Measurements from ENCODE around the gene PICALM.
"Not testable (repeated sequence)": the region's sequence is repeated elsewhere in the genome, so short reads cannot be mapped to it uniquely, and the experiment has no call there.

Gene PICALM

DNA sequence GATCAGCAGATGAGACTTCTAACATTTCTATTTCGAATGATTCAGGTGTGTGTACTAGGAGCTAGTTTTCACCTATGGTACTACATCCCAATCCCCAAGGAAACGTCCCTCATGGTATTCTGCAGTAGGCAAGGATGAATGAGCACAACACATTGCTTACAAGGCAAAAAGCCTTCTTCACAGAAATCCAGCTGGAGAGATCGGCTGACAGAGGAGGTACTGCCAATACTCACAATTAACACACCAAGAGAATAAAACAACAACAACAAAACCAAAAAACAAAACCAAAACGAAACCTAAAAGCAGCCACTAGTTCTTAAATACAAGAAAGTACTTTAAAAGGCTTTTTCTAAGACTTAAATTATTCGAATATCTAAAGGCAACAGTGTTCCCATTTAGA is 101.4 kb downstream of the PICALM start:
- DNase-seq, result no peak

DNA sequence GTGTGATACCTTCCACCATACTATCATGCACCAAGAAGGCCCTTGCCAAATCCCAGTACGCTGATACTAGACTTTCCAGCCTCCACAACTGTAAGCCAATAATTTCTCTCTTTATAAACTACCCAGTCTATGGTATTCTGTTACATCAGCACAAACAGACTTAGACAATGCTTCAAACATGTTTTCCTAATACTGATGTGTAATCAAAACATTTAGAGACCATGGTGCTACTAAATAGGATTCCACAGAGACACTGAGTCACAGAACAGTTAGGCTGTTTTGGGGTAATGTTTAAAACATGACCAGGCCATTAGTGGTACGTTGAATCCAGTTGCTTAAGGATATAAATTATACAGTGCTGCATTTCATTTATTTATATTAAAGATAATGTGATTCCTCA is 103.7 kb downstream of the PICALM start:
- no peak for DNase-seq

GRCh38 chr11:85961930-85962363 is 106.9 kb downstream of the PICALM start:
- no peak for DNase-seq

DNA sequence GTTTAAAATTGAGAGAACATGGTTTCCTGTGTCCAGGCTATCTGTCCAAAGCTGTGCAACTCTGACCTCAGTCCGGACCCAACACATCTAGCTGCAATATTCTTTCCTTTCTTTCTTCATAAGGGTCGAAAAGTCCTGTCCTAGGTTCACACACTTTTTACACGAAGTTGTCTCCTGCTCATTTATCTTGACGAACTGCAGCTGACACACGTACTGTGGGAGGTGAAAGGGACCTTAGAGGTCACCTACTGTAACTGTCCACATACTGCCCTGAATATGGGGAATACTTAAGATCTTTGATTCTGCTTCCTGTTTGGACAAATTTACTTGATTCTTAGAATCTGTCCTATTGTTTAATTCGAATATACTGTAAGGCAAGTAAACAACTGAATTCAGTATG is 107.8 kb downstream of the PICALM start:
- no peak for DNase-seq

GRCh38 chr11:85960678-85961077 is 108.2 kb downstream of the PICALM start:
- no peak for DNase-seq

DNA sequence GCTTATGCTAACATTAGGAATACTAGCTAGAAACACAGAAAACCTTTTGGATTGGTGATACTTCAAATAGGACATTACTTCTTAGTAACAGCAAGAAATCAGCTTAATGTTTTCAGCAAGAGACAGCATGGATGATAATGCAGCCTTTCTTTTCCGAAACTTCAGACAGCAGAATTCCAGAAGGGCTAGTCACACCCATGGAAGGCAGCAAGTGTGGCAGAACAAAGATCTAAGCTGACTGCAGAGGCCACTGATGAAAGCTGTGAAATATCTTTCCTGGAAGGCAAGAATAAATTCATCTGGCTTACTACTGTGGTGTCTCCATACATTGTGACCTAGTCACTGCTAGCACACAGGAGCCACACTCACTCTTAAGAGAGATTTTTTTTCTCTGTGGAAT is 113.4 kb downstream of the PICALM start:
- DNase-seq, result no peak

- DNase-seq, result no peak
Measured at GRCh38 chr11:85953491-85954143, 115.3 kb downstream of the PICALM start.

GRCh38 chr11:85952108-85952485 is 116.8 kb downstream of the PICALM start:
- DNase-seq, result not testable (repeated sequence)

DNA sequence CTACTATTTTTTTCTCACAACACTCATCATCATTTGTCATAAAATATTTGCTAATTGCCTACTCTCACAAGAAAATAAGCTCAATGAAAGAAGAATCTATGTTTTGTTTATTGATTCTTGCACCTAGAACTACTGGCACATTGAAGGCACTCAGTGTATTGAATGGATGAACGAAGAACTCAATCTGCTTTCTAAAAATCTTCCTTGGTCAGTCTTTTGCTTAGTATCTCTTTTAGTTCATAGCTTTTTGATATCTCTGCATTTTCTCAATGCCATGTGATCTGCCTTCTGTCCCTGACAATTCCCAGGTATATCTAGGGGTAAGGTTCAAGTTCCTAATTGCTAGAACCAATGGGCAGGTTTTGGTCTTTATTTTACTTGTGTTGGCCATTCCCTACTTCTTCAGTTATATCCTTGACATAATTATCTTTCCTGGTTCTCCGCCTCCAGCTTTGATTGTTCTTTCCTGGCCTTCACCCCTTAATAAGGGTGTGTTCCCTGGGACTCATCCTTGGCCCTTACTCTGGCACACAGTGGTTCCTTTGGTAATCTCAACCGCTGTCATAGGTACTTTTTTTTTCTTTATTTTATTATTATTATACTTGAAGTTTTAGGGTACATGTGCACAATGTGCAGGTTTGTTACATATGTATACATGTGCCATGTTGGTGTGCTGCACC is 117.3 kb downstream of the PICALM start:
- DNase-seq, result no peak

DNA sequence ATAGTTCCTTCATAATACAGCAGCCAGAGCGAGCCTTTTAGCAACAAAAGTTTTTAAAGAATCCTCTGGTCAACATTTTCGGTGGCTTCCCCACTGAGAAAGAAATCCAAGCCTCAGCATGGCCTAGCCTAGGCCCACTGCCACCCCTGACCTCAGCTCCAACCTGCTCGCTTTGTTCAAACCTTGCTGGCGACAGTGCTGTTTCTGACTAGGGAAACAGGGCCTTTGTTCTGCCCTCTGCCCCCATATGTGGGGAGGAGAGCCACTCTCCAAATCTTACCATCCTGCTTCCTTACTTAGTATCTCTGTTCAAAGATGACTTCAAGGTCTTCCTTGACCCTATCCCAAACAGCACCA is 117.9 kb downstream of the PICALM start:
- no peak for DNase-seq

DNA sequence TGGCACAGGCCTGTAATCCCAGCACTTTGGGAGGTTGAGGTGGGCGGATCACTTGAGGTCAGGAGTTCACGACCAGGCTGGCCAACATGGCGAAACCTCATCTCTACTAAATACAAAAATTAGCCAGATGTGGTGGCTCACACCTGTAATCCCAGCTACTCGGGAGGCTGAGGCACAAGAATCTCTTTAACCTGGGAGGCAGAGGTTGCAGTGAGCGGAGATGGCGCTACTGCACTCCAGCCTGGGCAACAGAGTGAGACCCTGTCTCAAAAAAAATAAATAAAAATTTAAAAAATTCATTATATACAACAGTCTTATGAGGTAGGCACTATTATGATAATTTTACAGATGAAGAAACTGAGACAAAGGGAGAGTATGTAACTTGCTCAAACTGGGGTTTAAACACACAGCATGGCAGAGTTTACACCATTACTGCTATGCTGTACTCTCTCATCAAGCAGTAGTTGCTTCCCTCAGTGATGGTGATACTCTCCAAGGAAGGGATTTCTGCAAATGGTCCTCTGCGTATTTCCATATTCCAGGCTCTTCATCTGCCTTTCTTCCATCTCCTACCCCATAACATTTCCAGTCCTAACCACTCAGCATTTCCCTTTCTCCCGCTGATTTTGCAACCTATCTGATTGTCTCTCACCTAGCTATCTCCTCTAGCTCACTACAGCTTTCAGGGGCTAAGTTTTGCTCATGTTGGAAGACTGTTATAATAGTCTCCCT is 118.4 kb downstream of the PICALM start:
- DNase-seq, result no peak

DNA sequence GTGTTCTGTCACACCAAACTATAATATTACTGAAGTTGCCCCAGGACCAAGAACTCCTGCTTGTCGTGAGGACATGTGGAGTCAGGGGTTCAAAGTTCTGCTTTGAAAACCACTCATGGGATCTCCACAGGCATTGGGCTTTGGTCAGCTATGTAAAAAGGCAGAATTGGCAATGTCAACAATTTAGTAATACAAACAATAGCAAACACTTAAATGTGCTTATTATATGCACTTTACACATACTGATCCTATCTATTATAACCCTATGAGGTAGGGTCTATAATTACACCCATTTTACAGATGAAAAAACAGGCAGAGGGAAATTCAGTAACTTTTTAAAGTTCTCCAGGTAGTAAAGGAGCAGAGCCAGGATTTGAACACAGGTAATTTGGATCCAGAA is 119.1 kb downstream of the PICALM start:
- DNase-seq, result no peak

GRCh38 chr11:85948884-85949283 is 120.0 kb downstream of the PICALM start:
- no peak for DNase-seq

DNA sequence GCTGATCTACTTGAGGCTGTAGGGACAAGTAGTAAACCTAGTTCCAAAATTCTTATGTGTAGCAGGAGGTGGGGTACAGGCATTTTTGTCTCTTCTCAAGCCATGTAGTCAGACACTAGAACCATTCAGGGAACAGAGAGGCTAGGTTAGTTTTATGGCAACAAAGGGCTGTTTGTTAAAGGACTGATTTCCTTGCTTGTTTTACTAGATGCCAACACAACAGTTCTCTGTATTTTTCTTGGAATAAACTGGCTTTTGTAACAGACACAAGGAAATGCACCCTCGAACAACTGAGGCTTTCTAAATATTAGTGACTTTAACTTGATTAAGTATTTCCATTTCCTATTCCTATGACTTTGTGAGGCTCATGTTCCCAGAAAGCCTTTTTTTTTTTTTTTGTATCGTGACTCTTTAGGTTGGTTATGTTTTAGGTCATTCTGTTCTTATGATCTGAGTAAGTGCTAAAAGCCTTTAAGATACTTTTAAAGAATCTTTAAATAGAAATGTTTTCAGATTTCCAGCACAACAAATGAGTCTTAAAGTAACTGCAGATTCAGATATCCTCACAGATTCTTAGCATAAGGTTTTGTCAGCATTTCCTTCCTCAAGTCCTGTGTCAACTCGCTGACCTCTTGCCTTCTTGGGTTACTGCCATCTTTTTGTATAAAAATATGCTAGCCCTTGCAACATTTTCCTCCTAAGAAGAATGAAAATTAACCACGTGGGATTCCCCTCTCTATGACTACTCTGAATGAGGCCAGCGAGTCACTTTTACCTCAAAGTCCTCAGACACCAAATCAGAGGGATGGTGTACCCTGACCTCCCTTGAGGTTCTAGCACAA is 121.2 kb downstream of the PICALM start:
- DNase-seq, result no peak

DNA sequence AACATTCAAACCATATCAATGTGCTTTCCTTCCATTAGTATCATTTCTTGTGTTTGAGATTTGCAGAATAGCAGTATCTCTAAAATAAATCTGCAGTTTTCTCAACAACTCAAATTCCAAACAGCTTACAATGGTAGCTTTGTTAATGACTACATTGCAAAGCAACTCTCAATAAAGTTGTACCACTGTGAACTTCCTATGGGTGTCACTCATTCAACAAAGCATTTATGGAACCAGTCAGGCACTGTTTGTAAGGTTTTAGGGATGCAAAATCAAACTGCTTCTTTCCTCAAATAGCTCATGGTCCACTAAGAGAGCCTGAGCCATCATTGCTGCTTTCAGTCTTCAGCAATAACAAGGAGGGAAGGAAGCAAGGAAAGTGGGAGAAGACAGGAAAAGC is 122.7 kb downstream of the PICALM start:
- DNase-seq, result no peak

- DNase-seq, result no peak
Measured at GRCh38 chr11:85945788-85946187, 123.1 kb downstream of the PICALM start.

GRCh38 chr11:85945296-85945695 is 123.6 kb downstream of the PICALM start:
- no peak for DNase-seq

DNA sequence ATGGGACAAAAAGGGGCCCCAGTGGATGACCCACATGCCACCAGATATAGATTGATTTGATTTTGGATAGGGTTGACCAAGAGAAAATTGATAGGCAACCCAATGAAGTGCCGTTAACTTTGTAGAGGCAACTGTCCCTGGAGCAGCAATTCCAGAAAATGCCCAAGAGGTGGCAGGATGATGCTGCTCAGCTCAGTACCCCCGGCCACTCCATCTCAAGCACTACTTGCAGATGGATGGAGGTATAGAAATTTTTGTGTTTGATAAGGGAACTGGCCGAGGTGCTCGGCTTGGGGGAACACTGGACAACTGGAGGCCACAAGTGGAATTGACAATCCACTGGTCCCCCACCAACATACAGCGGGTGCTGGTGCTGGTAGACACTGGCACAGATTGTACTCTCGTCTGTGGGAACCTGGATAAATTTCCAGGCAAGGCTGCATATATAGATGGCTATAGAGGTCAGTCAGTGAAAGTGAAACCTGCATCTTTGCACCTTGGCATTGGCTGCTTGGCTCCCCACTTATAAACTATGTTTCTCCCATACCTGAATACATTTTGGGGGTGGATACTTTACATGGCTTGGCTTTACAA is 127.4 kb downstream of the PICALM start:
- DNase-seq, result no peak

DNA sequence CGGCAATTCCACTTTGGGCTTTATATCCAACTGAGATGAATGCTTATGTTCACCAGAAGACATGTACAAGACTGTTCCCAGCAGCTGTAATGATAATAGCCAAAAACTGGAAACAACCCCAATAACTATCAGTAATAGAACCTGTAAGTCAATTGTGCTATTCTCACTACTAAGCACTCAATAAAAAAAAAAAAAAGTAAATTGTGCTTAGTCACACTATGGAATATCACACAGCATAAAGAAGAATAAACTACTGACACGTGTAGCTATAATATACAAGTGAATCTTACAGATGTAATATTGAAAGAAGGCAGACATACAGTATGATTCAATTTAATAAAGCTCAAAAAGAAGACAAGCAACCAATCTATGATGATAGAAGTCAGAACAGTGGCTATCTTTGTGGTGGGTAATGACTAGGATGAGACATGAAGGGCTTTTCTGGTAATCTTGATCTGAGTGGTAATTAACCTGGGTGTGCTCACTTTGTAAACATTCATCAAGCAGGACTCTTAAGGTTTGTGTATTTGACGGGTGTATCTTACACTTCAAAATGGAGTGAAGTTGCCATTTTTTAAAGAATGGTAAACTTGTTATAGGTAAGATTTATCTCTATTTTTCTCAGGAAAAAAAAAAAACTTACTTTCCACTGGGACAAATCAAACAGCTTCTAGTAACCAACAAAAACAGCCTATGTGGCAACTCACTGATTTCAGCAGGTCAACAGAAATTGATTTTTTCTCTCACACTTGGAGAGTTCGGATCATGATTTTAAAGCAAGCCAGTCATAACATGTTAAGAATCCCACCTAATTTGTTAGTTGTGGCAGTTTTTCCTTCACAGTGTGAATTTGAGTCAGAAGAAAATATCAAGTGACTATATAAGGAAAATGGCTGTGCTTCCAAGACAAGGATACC is 129.5 kb downstream of the PICALM start:
- DNase-seq, result no peak

- no peak for DNase-seq
Measured at GRCh38 chr11:85937835-85938234, 131.0 kb downstream of the PICALM start.

- DNase-seq, result no peak
Measured at GRCh38 chr11:85935751-85936150, 133.1 kb downstream of the PICALM start.
